H9 (cell line): Measurements from ENCODE around the gene PRIMPOL. TPM values are rescaled to one million over a fixed set of nuclear protein-coding genes. Genes with fewer than 3 reads are reported as not detected.
"Not testable (repeated sequence)": the region's sequence is repeated elsewhere in the genome, so short reads cannot be mapped to it uniquely, and the experiment has no call there.

ENCODE experiments used
- DNase-seq: peaks from one replicate; pipeline ENCODE4 v3.0.0-alpha.2; 2017
- H2AFZ ChIP-seq: one replicate; pipeline ENCODE4 v1.6.1; 2013; ENCODE audit warnings: mild to moderate bottlenecking, low read length, control low read depth, moderate library complexity
- H2AK5ac ChIP-seq: 2 replicates; pipeline ENCODE4 v1.6.1; 2013; ENCODE audit warnings: low read length, control low read depth, mixed read lengths; ENCODE audit not compliant: insufficient read length
- H2BK120ac ChIP-seq: one replicate; pipeline ENCODE4 v1.6.1; 2013; ENCODE audit warnings: low read depth, mild to moderate bottlenecking, low read length, control low read depth, inconsistent platforms; ENCODE audit not compliant: poor library complexity, severe bottlenecking
- H2BK12ac ChIP-seq: 2 replicates; pipeline ENCODE4 v1.6.1; 2013; ENCODE audit warnings: low read length, control low read depth, mixed read lengths, low read depth; ENCODE audit not compliant: insufficient read length
- H2BK15ac ChIP-seq: 2 replicates; pipeline ENCODE4 v1.6.1; 2013; ENCODE audit warnings: low read depth, low read length, control low read depth
- H2BK20ac ChIP-seq: one replicate; pipeline ENCODE4 v1.6.1; 2013; ENCODE audit warnings: low read depth, mild to moderate bottlenecking, low read length, control low read depth, inconsistent platforms; ENCODE audit not compliant: poor library complexity, severe bottlenecking
- H2BK5ac ChIP-seq: 2 replicates; pipeline ENCODE4 v1.6.1; 2013; ENCODE audit warnings: low read length, control low read depth, mixed read lengths; ENCODE audit not compliant: insufficient read length
- H3K14ac ChIP-seq: 2 replicates; pipeline ENCODE4 v1.6.1; 2013; ENCODE audit warnings: low read length, control low read depth; ENCODE audit not compliant: insufficient read depth
- H3K18ac ChIP-seq: 2 replicates; pipeline ENCODE4 v1.6.1; 2013; ENCODE audit warnings: low read depth, mild to moderate bottlenecking, mixed read lengths, low read length, control low read depth; ENCODE audit not compliant: insufficient read length
- H3K23ac ChIP-seq: 2 replicates; pipeline ENCODE4 v1.6.1; 2013; ENCODE audit warnings: low read length, control low read depth, mixed read lengths, low read depth; ENCODE audit not compliant: insufficient read length
- H3K23me2 ChIP-seq: 2 replicates; pipeline ENCODE4 v1.6.1; 2013; ENCODE audit warnings: low read depth, mild to moderate bottlenecking, mixed read lengths, low read length, control low read depth; ENCODE audit not compliant: insufficient read length, poor library complexity, severe bottlenecking
- H3K27ac ChIP-seq: 2 replicates; pipeline ENCODE4 v1.5.1; 2013; ENCODE audit warnings: low read length, control low read depth, mixed read lengths, low read depth; ENCODE audit not compliant: insufficient read length
- H3K27me3 ChIP-seq: 2 replicates; pipeline ENCODE4 v1.6.1; 2013; ENCODE audit warnings: low read length, control low read depth, inconsistent platforms; ENCODE audit not compliant: insufficient read depth
- H3K4ac ChIP-seq: 2 replicates; pipeline ENCODE4 v1.6.1; 2013; ENCODE audit warnings: low read depth, mild to moderate bottlenecking, control low read depth, inconsistent platforms, low read length, moderate library complexity
- H3K4me1 ChIP-seq: 2 replicates; pipeline ENCODE4 v1.6.1; 2013; ENCODE audit warnings: low read length, control low read depth, inconsistent platforms; ENCODE audit not compliant: insufficient read depth
- H3K4me2 ChIP-seq: 2 replicates; pipeline ENCODE4 v1.6.1; 2013; ENCODE audit warnings: low read length, control low read depth, mixed read lengths; ENCODE audit not compliant: insufficient read length, insufficient read depth
- H3K56ac ChIP-seq: 2 replicates; pipeline ENCODE4 v1.6.1; 2013; ENCODE audit warnings: low read depth, mild to moderate bottlenecking, mixed read lengths, low read length, control low read depth; ENCODE audit not compliant: insufficient read length
- H3K79me1 ChIP-seq: 2 replicates; pipeline ENCODE4 v1.6.1; 2013; ENCODE audit warnings: low read depth, mild to moderate bottlenecking, moderate library complexity, low read length, control low read depth, inconsistent platforms; ENCODE audit not compliant: insufficient read depth, poor library complexity, severe bottlenecking
- H3K79me2 ChIP-seq: 2 replicates; pipeline ENCODE4 v1.6.1; 2013; ENCODE audit warnings: low read length, control low read depth, inconsistent platforms; ENCODE audit not compliant: insufficient read depth
- H3K9ac ChIP-seq: 2 replicates; pipeline ENCODE4 v1.6.1; 2013; ENCODE audit warnings: low read length, control low read depth, mixed read lengths; ENCODE audit not compliant: insufficient read length; ENCODE audit errors: extremely low read depth
- H3K9me3 ChIP-seq: one replicate; pipeline ENCODE4 v1.6.1; 2013; ENCODE audit warnings: low read depth, low read length, inconsistent platforms; ENCODE audit not compliant: control insufficient read depth
- H3T11ph ChIP-seq: one replicate; pipeline ENCODE4 v1.6.1; 2013; ENCODE audit warnings: mild to moderate bottlenecking, low read length, control low read depth, inconsistent platforms
- H4K20me1 ChIP-seq: one replicate; pipeline ENCODE4 v1.6.1; 2013; ENCODE audit not compliant: control insufficient read depth, insufficient read length, insufficient read depth
- H4K5ac ChIP-seq: 2 replicates; pipeline ENCODE4 v1.6.1; 2013; ENCODE audit warnings: low read depth, mild to moderate bottlenecking, mixed read lengths, low read length, control low read depth; ENCODE audit not compliant: insufficient read length
- H4K8ac ChIP-seq: replicated peaks from 2 replicates; pipeline ENCODE4 v1.6.1; 2013; ENCODE audit warnings: low read length, control low read depth, mixed read lengths, low read depth; ENCODE audit not compliant: insufficient read length
- H4K91ac ChIP-seq: 2 replicates; pipeline ENCODE4 v1.6.1; 2013; ENCODE audit warnings: low read depth, mild to moderate bottlenecking, moderate library complexity, mixed read lengths, low read length, control low read depth; ENCODE audit not compliant: insufficient read length
- H3K27ac Mint-ChIP-seq, 3 experiments: 2 replicates in 2 of 3; 3 replicates in 1 of 3; pipeline ENCODE4 v1.8.0; 2020 to 2021; ENCODE audit warnings: mixed read lengths in 3 of 3, mild to moderate bottlenecking in 1 of 3, moderate library complexity in 1 of 3
- H3K27me3 Mint-ChIP-seq: 2 replicates; pipeline ENCODE4 v1.8.0; 2021; ENCODE audit warnings: low read depth, mild to moderate bottlenecking, moderate library complexity, mixed read lengths
- H3K36me3 Mint-ChIP-seq, 3 experiments: 2 replicates in 2 of 3; 3 replicates in 1 of 3; pipeline ENCODE4 v1.8.0; 2020 to 2021; ENCODE audit warnings: low read depth in 3 of 3, mixed read lengths in 3 of 3; ENCODE audit not compliant: insufficient read depth in 1 of 3
- H3K4me1 Mint-ChIP-seq, 2 experiments: 2 replicates each; pipeline ENCODE4 v1.8.0; 2020; ENCODE audit warnings: mixed read lengths in 2 of 2
- H3K4me3 Mint-ChIP-seq, 2 experiments: 2 replicates in 1 of 2; 3 replicates in 1 of 2; pipeline ENCODE4 v1.8.0; 2020 to 2021; ENCODE audit warnings: mild to moderate bottlenecking in 2 of 2, mixed read lengths in 2 of 2, moderate library complexity in 1 of 2
- H3K9me3 Mint-ChIP-seq, 2 experiments: 2 replicates in 1 of 2; 3 replicates in 1 of 2; pipeline ENCODE4 v1.8.0; 2020; ENCODE audit warnings: mild to moderate bottlenecking in 2 of 2, mixed read lengths in 2 of 2, moderate library complexity in 1 of 2
- CTCF ChIP-seq: fragments of 200-600 bp; sonication (generic); conservative IDR thresholded peaks from 3 replicates; pipeline ENCODE4 v1.8.0; 2021; ENCODE audit warnings: antibody characterized with exemption, mild to moderate bottlenecking
- WGBS: extraction: QIAGEN DNeasy Blood & Tissue Kit; methylation state at CpG from one replicate; pipeline ENCODE4 v1.1.7; 2013; ENCODE audit warnings: missing lambda C conversion rate, low lambda C conversion rate, mixed read lengths; ENCODE audit not compliant: insufficient read length; ENCODE audit errors: extremely low coverage; 5-methylcytosine and 5-hydroxymethylcytosine counted together
- total RNA-seq: library from RNA; stranded (reverse); gene quantifications from 2 replicates; pipeline ENCODE4 v1.2.1, GENCODE V29; 2021

The PRIMPOL gene
- total RNA-seq, 1 experiment from 2014 or later: 4.9 TPM

GRCh38 chr4:184657144-184657543, 7.6 kb downstream of the PRIMPOL start:
- Histone ChIP-seq H3K79me1 (no peaks in the 10 kb centered on the region), H3K27me3 (no peaks in the 10 kb centered on the region), H3K4me1 (no peaks in the 10 kb centered on the region), H3K23ac (no peak overlapping the region), H2BK20ac (no peak overlapping the region), H4K5ac (no peak overlapping the region), H3K56ac (no peak overlapping the region), H3K4ac (no peak overlapping the region), H2AFZ (no peak overlapping the region), H3K18ac (no peak overlapping the region), H3K9me3 (no peaks in the 10 kb centered on the region), H3K27ac (no peak overlapping the region), H4K91ac (no peak overlapping the region), H4K8ac (no peak overlapping the region), H2BK5ac (no peak overlapping the region), H2AK5ac (no peak overlapping the region), H3T11ph (no peak overlapping the region), H4K20me1 (no peaks in the 10 kb centered on the region), H2BK12ac (no peak overlapping the region), H3K14ac (no peak overlapping the region), H2BK120ac (no peak overlapping the region), H3K79me2 (no peaks in the 10 kb centered on the region), H3K4me2 (no peak overlapping the region), H2BK15ac (no peak overlapping the region), H3K23me2 (no peaks in the 10 kb centered on the region), H3K9ac (no peak overlapping the region)
- no peak for DNase-seq
- no peak for TF ChIP-seq CTCF
- Mint-ChIP-seq H3K4me1 (peaks cover 8 to 9% of the 10 kb centered on the region in 2 experiments), H3K27ac (no peak overlapping the region), H3K27me3 (no peaks in the 10 kb centered on the region), H3K4me3 (no peak overlapping the region), H3K36me3 (peaks cover 0 to 4% (median 3%) of the 10 kb centered on the region in 3 experiments; a peak in 5 of 7 replicates), H3K9me3 (no peaks in the 10 kb centered on the region)
- no CpG with 5 or more reads among the region's 3 CpGs for WGBS

GRCh38 chr4:184657820-184658219, 8.3 kb downstream of the PRIMPOL start:
- H3K9me3 Mint-ChIP-seq, H4K20me1 ChIP-seq, H2BK5ac ChIP-seq, H3K79me2 ChIP-seq, H3K4me2 ChIP-seq, H3K36me3 Mint-ChIP-seq, H3K79me1 ChIP-seq, H3K27me3 Mint-ChIP-seq, H3K23ac ChIP-seq, H3K56ac ChIP-seq, H3K4ac ChIP-seq, H2BK12ac ChIP-seq, H3T11ph ChIP-seq, H4K8ac ChIP-seq, H4K91ac ChIP-seq, H3K27ac ChIP-seq, H2AK5ac ChIP-seq, H3K27ac Mint-ChIP-seq, H3K14ac ChIP-seq, H4K5ac ChIP-seq, H3K4me3 Mint-ChIP-seq, H2BK120ac ChIP-seq, H3K9me3 ChIP-seq, H3K18ac ChIP-seq, DNase-seq, H2BK15ac ChIP-seq, H3K23me2 ChIP-seq, H3K27me3 ChIP-seq, H2BK20ac ChIP-seq, H3K9ac ChIP-seq, H3K4me1 ChIP-seq, H2AFZ ChIP-seq, H3K4me1 Mint-ChIP-seq: not testable (repeated sequence)
- no CpG with 5 or more reads among the region's 9 CpGs for WGBS
